Measurements from ENCODE around the gene CD58. TPM values are rescaled to one million over a fixed set of nuclear protein-coding genes. Genes with fewer than 3 reads are reported as not detected.

The CD58 gene
- polyA plus RNA-seq, 1 experiment = 7.3 TPM

DNA sequence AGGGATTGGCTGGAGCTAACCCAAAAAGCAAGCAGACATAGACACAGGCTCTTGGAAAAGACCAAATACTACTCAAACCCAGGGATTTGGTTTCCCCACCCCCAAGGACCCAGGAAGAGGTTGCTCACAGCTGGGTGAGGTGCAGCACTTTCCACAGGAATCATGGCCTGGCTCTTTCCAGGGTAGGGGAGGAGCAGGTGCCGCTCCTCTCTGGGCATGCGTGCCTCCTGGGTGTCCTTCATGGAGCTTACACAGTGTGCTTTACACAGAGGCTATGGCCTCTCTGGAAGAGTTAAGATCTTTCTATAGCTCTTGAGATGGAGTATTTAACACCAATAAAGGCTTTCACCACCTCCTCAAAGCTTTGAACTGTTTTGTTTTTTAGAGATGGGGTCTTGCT lies 88.3 kb downstream of the CD58 start:
- H3K27ac ChIP-seq (ENCODE audit: low read depth, low read length) = no peak overlapping the region
- H3K4me3 ChIP-seq (ENCODE audit: low read depth, low read length) = no peak overlapping the region
- peaks cover 10% of the 10 kb centered on the region for H3K27me3 ChIP-seq (ENCODE audit: control insufficient read depth, insufficient read depth, low read length)
- TF ChIP-seq, protein P1, sequence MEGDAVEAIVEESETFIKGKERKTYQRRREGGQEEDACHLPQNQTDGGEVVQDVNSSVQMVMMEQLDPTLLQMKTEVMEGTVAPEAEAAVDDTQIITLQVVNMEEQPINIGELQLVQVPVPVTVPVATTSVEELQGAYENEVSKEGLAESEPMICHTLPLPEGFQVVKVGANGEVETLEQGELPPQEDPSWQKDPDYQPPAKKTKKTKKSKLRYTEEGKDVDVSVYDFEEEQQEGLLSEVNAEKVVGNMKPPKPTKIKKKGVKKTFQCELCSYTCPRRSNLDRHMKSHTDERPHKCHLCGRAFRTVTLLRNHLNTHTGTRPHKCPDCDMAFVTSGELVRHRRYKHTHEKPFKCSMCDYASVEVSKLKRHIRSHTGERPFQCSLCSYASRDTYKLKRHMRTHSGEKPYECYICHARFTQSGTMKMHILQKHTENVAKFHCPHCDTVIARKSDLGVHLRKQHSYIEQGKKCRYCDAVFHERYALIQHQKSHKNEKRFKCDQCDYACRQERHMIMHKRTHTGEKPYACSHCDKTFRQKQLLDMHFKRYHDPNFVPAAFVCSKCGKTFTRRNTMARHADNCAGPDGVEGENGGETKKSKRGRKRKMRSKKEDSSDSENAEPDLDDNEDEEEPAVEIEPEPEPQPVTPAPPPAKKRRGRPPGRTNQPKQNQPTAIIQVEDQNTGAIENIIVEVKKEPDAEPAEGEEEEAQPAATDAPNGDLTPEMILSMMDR (IDR thresholded peaks at IDR 0.05; ENCODE audit: low read depth, low read length) = no peak
- no peaks in the 10 kb centered on the region; the same call in 1 of the 2 replicates for H3K9me3 ChIP-seq (ENCODE audit: control insufficient read depth, insufficient read depth, low read length)
- no peak for DNase-seq (ENCODE audit: low read depth, low spot score)
- POLR2A ChIA-PET = no interaction called here
- CTCF ChIA-PET = interaction anchor here (0.5 to 8.1 kb wide), 5 partner anchors 15 to 342 kb away, joined by 3 to 200 read pairs (median 70); no protein-coding TSS in a partner anchor

DNA sequence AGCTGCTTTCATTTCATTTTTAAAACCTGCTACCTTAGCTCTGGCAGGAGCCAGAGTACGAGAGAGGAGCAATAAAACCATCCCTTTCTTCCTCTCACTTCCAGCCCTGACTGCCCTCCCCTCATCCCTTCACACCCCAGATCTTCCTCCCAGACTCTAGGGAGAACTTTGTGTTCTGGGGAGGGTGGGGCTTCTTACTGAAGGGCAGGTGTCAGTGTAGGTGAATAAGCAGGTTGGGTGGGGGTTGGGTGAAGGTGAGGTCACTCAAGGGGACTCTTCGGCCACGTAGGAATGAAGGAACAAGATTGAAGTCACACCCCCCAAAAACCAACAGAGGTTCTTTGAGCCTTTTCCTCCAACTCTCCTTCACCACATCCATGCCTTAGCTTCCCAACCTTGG lies 88.9 kb downstream of the CD58 start:
- H3K4me3 ChIP-seq (ENCODE audit: low read depth, low read length) = no peak overlapping the region
- DNase-seq (ENCODE audit: low read depth, low spot score) = no peak
- TF ChIP-seq, protein P1 (IDR thresholded peaks at IDR 0.05; ENCODE audit: low read depth, low read length) = no peak
- POLR2A ChIA-PET = no interaction called here
- CTCF ChIA-PET = interaction anchor here (0.5 to 8.1 kb wide), 5 partner anchors 16 to 341 kb away, joined by 3 to 200 read pairs (median 70); no protein-coding TSS in a partner anchor
- H3K27ac ChIP-seq (ENCODE audit: low read depth, low read length) = no peak overlapping the region
- H3K9me3 ChIP-seq (ENCODE audit: control insufficient read depth, insufficient read depth, low read length) = no peaks in the 10 kb centered on the region; the same call in 1 of the 2 replicates
- H3K27me3 ChIP-seq (ENCODE audit: control insufficient read depth, insufficient read depth, low read length) = peaks cover 10% of the 10 kb centered on the region

DNA sequence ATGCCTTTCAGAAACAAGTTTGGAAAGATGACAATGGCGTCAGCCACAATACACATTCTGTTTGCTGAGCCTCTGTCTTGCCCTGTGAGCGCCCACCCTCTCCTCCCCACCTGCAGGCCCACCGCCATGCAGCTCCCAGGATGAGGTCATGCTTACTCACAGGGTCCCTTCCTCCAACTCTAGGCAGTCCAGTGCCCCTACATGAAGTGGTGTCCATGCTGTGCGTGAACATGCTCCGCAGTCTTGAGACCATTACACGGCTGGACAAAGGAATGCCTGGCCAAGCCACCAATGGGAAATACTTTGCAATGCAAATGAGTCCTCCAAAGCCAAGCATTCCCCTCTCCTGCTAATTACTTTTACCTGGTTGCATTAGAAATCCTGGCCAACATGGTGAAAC lies 92.2 kb downstream of the CD58 start:
- Histone ChIP-seq H3K27me3 (ENCODE audit: control insufficient read depth, insufficient read depth, low read length) (peaks cover 9% of the 10 kb centered on the region), H3K9me3 (ENCODE audit: control insufficient read depth, insufficient read depth, low read length) (no peaks in the 10 kb centered on the region), H3K4me3 (ENCODE audit: low read depth, low read length) (no peak overlapping the region), H3K27ac (ENCODE audit: low read depth, low read length) (no peak overlapping the region)
- TF ChIP-seq, protein P1 (IDR thresholded peaks at IDR 0.05; ENCODE audit: low read depth, low read length) = no peak
- DNase-seq (ENCODE audit: low read depth, low spot score) = no peak
- CTCF ChIA-PET = no interaction called here
- POLR2A ChIA-PET = no interaction called here

DNA sequence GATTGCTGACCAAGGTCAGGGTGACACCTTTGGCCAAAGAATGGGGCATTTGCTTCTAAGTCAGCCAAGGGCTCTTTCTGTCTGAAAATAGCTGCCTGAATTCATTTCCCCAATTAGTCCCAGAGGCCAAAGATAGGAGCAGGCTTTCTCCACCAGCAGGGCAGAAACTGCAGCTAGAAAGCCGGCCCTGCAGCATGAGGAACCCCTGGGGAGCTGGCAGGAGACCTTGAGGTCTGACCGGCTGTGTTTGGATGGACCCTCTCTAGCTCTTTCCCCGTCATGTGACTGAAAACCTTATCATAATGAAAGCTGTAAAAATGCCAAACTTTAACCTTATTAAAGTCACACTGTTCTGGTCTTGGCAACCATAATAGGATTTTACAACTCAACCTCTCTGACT lies 93.4 kb downstream of the CD58 start:
- POLR2A ChIA-PET = no interaction called here
- Histone ChIP-seq H3K27ac (ENCODE audit: low read depth, low read length) (no peak overlapping the region), H3K9me3 (ENCODE audit: control insufficient read depth, insufficient read depth, low read length) (no peaks in the 10 kb centered on the region), H3K27me3 (ENCODE audit: control insufficient read depth, insufficient read depth, low read length) (peaks cover 9% of the 10 kb centered on the region), H3K4me3 (ENCODE audit: low read depth, low read length) (no peak overlapping the region)
- no peak for DNase-seq (ENCODE audit: low read depth, low spot score)
- CTCF ChIA-PET = interaction anchor here (1.2 to 3.5 kb wide), 2 partner anchors 8 to 339 kb away, joined by 4 to 31 read pairs; no protein-coding TSS in a partner anchor
- TF ChIP-seq, protein P1 (IDR thresholded peaks at IDR 0.05; ENCODE audit: low read depth, low read length) = no peak

DNA sequence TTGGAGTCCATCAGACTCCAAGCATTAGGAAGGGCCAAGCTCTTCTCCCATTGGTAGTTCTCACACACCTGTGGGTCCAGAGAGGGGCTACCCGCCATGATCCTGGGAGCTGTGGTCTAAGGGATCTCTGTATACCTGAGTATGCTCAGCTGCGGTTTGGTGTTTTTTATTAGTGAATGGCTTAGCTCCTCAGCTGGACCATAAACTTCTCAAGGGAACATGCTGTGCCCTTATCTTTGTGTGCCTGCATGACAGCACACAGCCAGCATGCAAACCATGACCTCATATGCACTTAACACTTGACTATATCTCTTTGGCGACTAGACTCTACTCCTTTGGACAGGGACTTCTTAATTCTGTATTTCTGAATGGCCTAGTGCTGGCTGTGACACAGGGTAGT lies 94.5 kb downstream of the CD58 start:
- H3K4me3 ChIP-seq (ENCODE audit: low read depth, low read length) = no peak overlapping the region
- TF ChIP-seq, protein P1 (IDR thresholded peaks at IDR 0.05; ENCODE audit: low read depth, low read length) = no peak
- ChIA-PET CTCF (interaction anchor here (3.5 kb wide), 1 partner anchor 9 kb away, joined by 31 read pairs; no protein-coding TSS in a partner anchor), POLR2A (no interaction called here)
- no peaks in the 10 kb centered on the region for H3K9me3 ChIP-seq (ENCODE audit: control insufficient read depth, insufficient read depth, low read length)
- peaks cover 9% of the 10 kb centered on the region for H3K27me3 ChIP-seq (ENCODE audit: control insufficient read depth, insufficient read depth, low read length)
- H3K27ac ChIP-seq (ENCODE audit: low read depth, low read length) = no peak overlapping the region
- DNase-seq (ENCODE audit: low read depth, low spot score) = no peak
